Measurements from ENCODE around the gene GLYR1. TPM values are rescaled to one million over a fixed set of nuclear protein-coding genes. Genes with fewer than 3 reads are reported as not detected.

Gene GLYR1
- total RNA-seq, 4 donors from 2014 or later, result 31.9 to 47.9 (median 45.8) TPM

DNA sequence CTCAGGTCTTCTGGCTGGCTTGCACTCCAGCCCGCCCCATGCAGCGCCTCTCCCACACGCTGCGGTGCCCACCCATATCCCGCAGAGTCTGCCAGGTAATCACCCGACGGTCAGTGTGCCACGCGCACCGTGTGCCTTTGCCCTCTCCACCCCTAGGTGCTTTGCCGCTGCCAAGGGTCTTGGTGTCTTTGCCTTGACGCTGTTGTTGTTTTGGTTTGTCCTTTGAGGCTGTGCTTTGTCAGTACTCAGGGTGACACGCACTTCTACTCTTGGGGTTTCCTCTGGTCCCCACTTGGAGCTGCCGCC is 30.2 kb upstream of the GLYR1 start:
- DNase-seq, result no peak
- WGBS, 2 donors, result 74 to 80% methylated on average over 11 to 14 of the region's 14 CpGs

GRCh38 chr16:4876646-4877379 is 29.7 kb upstream of the GLYR1 start:
- TF ChIP-seq CTCF (IDR thresholded peaks at IDR 0.05) (no peak), POLR2A (IDR thresholded peaks at IDR 0.05) (no peak)
- peaks cover 31 to 100% (median 60%) of the 10 kb centered on the region in 3 donors for H3K36me3 ChIP-seq
- H3K9me3 ChIP-seq, result no peaks in the 10 kb centered on the region
- H3K4me1 ChIP-seq, result peaks cover 0 to 8% (median 0%) of the 10 kb centered on the region in 3 donors
- no peaks in the 10 kb centered on the region for H3K27me3 ChIP-seq
- no peak overlapping the region for H3K4me3 ChIP-seq
- no peak for DNase-seq
- no peak overlapping the region for H3K27ac ChIP-seq
- intact Hi-C loops (cut with DNase I), result no loop called here
- 68 to 75% methylated on average over 7 to 11 of the region's 11 CpGs for WGBS, 2 donors

More for the DNA sequence above, 30.2 kb upstream of the GLYR1 start:
- Histone ChIP-seq H3K4me1 (peaks cover 0 to 14% (median 0%) of the 10 kb centered on the region in 3 donors), H3K36me3 (peaks cover 28 to 100% (median 57%) of the 10 kb centered on the region in 3 donors), H3K9me3 (no peaks in the 10 kb centered on the region), H3K27ac (no peak overlapping the region), H3K27me3 (no peaks in the 10 kb centered on the region), H3K4me3 (no peak overlapping the region)
- intact Hi-C loops (cut with DNase I), result no loop called here
- no peak for TF ChIP-seq CTCF (IDR thresholded peaks at IDR 0.05)
- TF ChIP-seq POLR2A (IDR thresholded peaks at IDR 0.05), result no peak

- H3K4me1 ChIP-seq, result peaks cover 0 to 21% (median 0%) of the 10 kb centered on the region in 3 donors
- WGBS, 2 donors, result 94 to 95% methylated on average over 4 to 5 of the region's 8 CpGs
- no peak overlapping the region for H3K4me3 ChIP-seq
- H3K27ac ChIP-seq, result no peak overlapping the region
- peaks cover 28 to 100% (median 58%) of the 10 kb centered on the region in 3 donors for H3K36me3 ChIP-seq
- no peak for TF ChIP-seq POLR2A (IDR thresholded peaks at IDR 0.05)
- no peak for TF ChIP-seq CTCF (IDR thresholded peaks at IDR 0.05)
- H3K27me3 ChIP-seq, result no peaks in the 10 kb centered on the region
- no peak for DNase-seq
- no peaks in the 10 kb centered on the region for H3K9me3 ChIP-seq
- intact Hi-C loops (cut with DNase I), result no loop called here
Measured at GRCh38 chr16:4874666-4875065, 27.6 kb upstream of the GLYR1 start.

DNA sequence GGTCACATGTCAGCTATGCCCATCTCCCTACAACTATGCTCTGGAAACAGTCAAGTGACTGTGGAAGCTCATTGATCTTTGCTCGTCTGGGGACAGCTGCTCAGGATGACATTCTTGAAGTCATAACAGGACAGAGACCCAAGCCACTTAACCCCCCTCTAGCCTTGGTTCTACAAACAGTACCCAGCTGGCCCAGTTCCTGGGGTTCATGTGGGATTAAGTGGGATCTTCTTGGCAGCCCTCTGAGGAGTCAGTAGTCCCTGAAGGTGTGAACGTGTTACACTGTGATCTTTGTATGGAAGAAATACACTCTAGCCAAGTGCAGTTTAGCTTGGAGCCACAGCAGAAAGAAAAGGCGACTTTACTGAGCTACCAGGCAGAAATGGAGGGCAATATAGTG is 26.0 kb upstream of the GLYR1 start:
- 51 to 77% methylated on average over 3 of the region's 3 CpGs for WGBS, 2 donors
- TF ChIP-seq POLR2A (IDR thresholded peaks at IDR 0.05) (no peak), CTCF (IDR thresholded peaks at IDR 0.05) (no peak)
- Histone ChIP-seq H3K9me3 (no peaks in the 10 kb centered on the region), H3K36me3 (peaks cover 28 to 99% (median 51%) of the 10 kb centered on the region in 3 donors), H3K27ac (no peak overlapping the region), H3K27me3 (no peaks in the 10 kb centered on the region), H3K4me3 (no peak overlapping the region), H3K4me1 (peaks cover 0 to 37% (median 0%) of the 10 kb centered on the region in 3 donors)
- intact Hi-C loops (cut with DNase I), result no loop called here
- no peak for DNase-seq

- H3K4me1 ChIP-seq, result peaks cover 0 to 40% (median 0%) of the 10 kb centered on the region in 3 donors
- no peak overlapping the region for H3K27ac ChIP-seq
- WGBS, 2 donors, result 58 to 60% methylated on average over 3 of the region's 4 CpGs
- H3K27me3 ChIP-seq, result no peaks in the 10 kb centered on the region
- H3K36me3 ChIP-seq, result peaks cover 28 to 88% (median 40%) of the 10 kb centered on the region in 3 donors
- no peak overlapping the region for H3K4me3 ChIP-seq
- H3K9me3 ChIP-seq, result no peaks in the 10 kb centered on the region
- intact Hi-C loops (cut with DNase I), result no loop called here
- DNase-seq, result no peak
- TF ChIP-seq POLR2A (IDR thresholded peaks at IDR 0.05), result no peak
Measured at GRCh38 chr16:4871071-4871470, 24.0 kb upstream of the GLYR1 start.
